ENCODE data around the gene NSG1.

DNA sequence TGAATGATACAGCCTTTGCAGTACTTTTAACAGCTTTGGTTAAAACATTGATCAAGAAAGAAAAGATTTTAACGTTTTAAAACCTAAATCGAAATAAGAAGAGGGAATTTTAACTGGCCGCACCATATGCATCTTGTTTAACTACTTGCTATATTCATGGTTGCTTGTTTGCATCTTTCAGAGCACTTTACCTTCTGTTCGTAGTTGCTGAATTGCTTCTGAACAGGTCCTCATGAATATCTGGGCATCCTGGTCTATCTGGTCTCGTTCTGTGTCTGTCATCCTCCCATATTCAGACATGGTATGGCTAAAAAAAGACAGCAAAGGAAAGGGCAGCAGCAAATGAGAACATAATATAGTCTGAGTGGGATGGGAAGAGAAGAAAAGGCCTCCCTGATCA lies 72.3 kb downstream of the NSG1 start:
- TF ChIP-seq, protein P1, sequence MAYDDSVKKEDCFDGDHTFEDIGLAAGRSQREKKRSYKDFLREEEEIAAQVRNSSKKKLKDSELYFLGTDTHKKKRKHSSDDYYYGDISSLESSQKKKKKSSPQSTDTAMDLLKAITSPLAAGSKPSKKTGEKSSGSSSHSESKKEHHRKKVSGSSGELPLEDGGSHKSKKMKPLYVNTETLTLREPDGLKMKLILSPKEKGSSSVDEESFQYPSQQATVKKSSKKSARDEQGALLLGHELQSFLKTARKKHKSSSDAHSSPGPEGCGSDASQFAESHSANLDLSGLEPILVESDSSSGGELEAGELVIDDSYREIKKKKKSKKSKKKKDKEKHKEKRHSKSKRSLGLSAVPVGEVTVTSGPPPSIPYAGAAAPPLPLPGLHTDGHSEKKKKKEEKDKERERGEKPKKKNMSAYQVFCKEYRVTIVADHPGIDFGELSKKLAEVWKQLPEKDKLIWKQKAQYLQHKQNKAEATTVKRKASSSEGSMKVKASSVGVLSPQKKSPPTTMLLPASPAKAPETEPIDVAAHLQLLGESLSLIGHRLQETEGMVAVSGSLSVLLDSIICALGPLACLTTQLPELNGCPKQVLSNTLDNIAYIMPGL (CRISPR knock-in tag; IDR thresholded peaks at IDR 0.05): no peak
- TF ChIP-seq CTCF (IDR thresholded peaks at IDR 0.05 in 2 of 3, conservative IDR thresholded peaks at IDR 0.05 in 1 of 3; ENCODE audit: insufficient read depth in 2 of 3, low read depth in 1 of 3, low read length in 3 of 3) (no peak), POLR3G (IDR thresholded peaks at IDR 0.05; ENCODE audit: extremely low read depth, insufficient read length, insufficient replicate concordance) (no peak), TEAD4 (IDR thresholded peaks at IDR 0.05; ENCODE audit: low read length) (no peak), TEAD4 (CRISPR knock-in tag; IDR thresholded peaks at IDR 0.05; ENCODE audit: borderline replicate concordance) (no peak), COPS2 (conservative IDR thresholded peaks at IDR 0.05) (no peak), YY1 (IDR thresholded peaks at IDR 0.05; ENCODE audit: borderline replicate concordance in 1 of 3, control insufficient read depth in 1 of 3, extremely low read depth in 1 of 3, insufficient read depth in 3 of 3, insufficient read length in 1 of 3, insufficient replicate concordance in 2 of 3, low read depth in 1 of 3, low read length in 2 of 3) (no peak), RFX1 (IDR thresholded peaks at IDR 0.05) (no peak), ZNF263 (CRISPR knock-in tag; IDR thresholded peaks at IDR 0.05; ENCODE audit: borderline replicate concordance) (no peak)
- TF ChIP-seq, protein P2, sequence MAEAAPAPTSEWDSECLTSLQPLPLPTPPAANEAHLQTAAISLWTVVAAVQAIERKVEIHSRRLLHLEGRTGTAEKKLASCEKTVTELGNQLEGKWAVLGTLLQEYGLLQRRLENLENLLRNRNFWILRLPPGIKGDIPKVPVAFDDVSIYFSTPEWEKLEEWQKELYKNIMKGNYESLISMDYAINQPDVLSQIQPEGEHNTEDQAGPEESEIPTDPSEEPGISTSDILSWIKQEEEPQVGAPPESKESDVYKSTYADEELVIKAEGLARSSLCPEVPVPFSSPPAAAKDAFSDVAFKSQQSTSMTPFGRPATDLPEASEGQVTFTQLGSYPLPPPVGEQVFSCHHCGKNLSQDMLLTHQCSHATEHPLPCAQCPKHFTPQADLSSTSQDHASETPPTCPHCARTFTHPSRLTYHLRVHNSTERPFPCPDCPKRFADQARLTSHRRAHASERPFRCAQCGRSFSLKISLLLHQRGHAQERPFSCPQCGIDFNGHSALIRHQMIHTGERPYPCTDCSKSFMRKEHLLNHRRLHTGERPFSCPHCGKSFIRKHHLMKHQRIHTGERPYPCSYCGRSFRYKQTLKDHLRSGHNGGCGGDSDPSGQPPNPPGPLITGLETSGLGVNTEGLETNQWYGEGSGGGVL (CRISPR knock-in tag; IDR thresholded peaks at IDR 0.05): no peak
